DND-41 (cell line): ENCODE data around the gene VSTM2B.

Source experiments
- ATAC-seq: fragments of 200-7000 bp; cut with Tn5 transposase; 3 replicates; pipeline ENCODE4 v1.9.1; 2021; ENCODE audit warnings: low read depth; ENCODE audit not compliant: insufficient read depth
- DNase-seq: peaks from one replicate; pipeline ENCODE4 v3.0.0-alpha.2; 2020
- H2AFZ ChIP-seq: 2 replicates; pipeline ENCODE4 v1.6.0; 2012; ENCODE audit warnings: low read depth, low read length
- H3K27ac ChIP-seq: 2 replicates; pipeline ENCODE4 v1.5.1; 2012; ENCODE audit warnings: low read length, inconsistent platforms
- H3K27me3 ChIP-seq: fragments of 200-600 bp; sonication (generic); 2 replicates; pipeline ENCODE4 v1.6.0; 2012; ENCODE audit warnings: low read length, mild to moderate bottlenecking, inconsistent platforms; ENCODE audit not compliant: insufficient read depth, poor library complexity
- H3K36me3 ChIP-seq: 2 replicates; pipeline ENCODE4 v1.5.1; 2012; ENCODE audit warnings: low read length, inconsistent platforms; ENCODE audit not compliant: insufficient read depth
- H3K4me1 ChIP-seq: 2 replicates; pipeline ENCODE4 v1.5.1; 2012; ENCODE audit warnings: mild to moderate bottlenecking, low read length; ENCODE audit not compliant: insufficient read depth
- H3K4me2 ChIP-seq: 2 replicates; pipeline ENCODE4 v1.6.0; 2012; ENCODE audit warnings: mild to moderate bottlenecking, moderate library complexity, low read length, inconsistent platforms; ENCODE audit not compliant: insufficient read depth
- H3K4me3 ChIP-seq, 2 experiments: fragments of 200-600 bp in 1 of 2; shearing (Covaris generic) in 1 of 2; 2 replicates each; pipeline ENCODE4 v1.5.1; 2012 to 2016; ENCODE audit warnings: inconsistent platforms in 2 of 2, low read length in 2 of 2, mild to moderate bottlenecking in 2 of 2, low read depth in 1 of 2, moderate library complexity in 1 of 2
- H3K79me2 ChIP-seq: 2 replicates; pipeline ENCODE4 v1.6.0; 2012; ENCODE audit warnings: low read length, inconsistent platforms; ENCODE audit not compliant: insufficient read depth
- H3K9ac ChIP-seq: 2 replicates; pipeline ENCODE4 v1.6.0; 2012; ENCODE audit warnings: low read depth, mild to moderate bottlenecking, inconsistent platforms, low read length, moderate library complexity
- H3K9me3 ChIP-seq: 2 replicates; pipeline ENCODE4 v1.5.1; 2012; ENCODE audit warnings: low read length, moderate library complexity, mild to moderate bottlenecking, inconsistent platforms; ENCODE audit not compliant: insufficient read depth, severe bottlenecking
- H4K20me1 ChIP-seq: 2 replicates; pipeline ENCODE4 v1.6.0; 2012; ENCODE audit warnings: low read length; ENCODE audit not compliant: insufficient read depth
- EZH2 ChIP-seq: IDR thresholded peaks from 3 replicates; pipeline ENCODE4 v1.6.1; 2012; ENCODE audit warnings: borderline replicate concordance, low read depth, mild to moderate bottlenecking, moderate library complexity, low read length, inconsistent platforms; ENCODE audit not compliant: severe bottlenecking
- TF ChIP-seq, protein P1 (sequence below): IDR thresholded peaks from 2 replicates; pipeline ENCODE4 v1.5.1; 2012; ENCODE audit warnings: borderline replicate concordance, low read length, moderate library complexity, mild to moderate bottlenecking; ENCODE audit not compliant: poor library complexity, severe bottlenecking; ENCODE audit errors: extremely low read depth

VSTM2B gene

DNA sequence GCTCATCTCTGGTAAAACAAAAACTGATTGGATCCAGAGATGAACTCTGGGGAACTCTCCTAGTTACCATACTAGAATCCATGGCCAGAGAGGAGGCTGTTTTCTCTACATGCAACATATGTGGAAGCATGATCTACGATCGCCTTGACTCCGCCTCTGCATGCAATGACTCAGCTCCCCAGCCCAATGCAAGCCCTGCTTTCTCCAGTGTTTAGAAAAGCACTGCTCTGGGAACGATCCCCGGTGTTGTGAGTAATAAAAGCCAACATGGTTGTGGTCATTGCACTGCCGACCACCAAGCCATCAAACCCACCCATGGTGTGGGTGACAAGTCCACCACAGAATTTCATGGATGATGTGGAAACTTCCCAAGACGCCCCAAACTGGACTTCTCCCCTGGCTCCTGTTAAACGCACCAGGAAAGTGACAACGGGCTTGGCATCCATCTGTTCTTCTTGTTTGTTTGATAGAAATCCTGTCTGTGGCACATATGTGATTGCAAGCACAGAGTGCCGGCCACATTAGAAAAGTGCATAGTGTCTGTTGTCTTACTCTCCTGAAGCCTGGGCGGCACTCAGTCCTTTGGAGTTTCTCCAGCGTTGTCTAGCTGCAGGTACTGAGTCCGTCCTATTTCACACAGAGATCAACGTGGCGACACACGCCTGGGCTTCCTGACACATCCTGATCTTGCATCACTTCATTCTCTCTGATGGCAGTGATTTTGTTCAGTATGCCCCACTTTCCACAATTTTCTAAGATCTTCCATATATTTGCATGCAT is 36.4 kb upstream of the VSTM2B start:
- Histone ChIP-seq H3K9me3 (no peaks in the 10 kb centered on the region), H2AFZ (no peak overlapping the region), H3K4me3 (no peak overlapping the region), H3K27ac (no peak overlapping the region), H4K20me1 (no peaks in the 10 kb centered on the region), H3K9ac (no peak overlapping the region), H3K4me2 (no peak overlapping the region), H3K27me3 (no peaks in the 10 kb centered on the region), H3K79me2 (no peaks in the 10 kb centered on the region), H3K36me3 (no peaks in the 10 kb centered on the region), H3K4me1 (peaks cover 18% of the 10 kb centered on the region)
- no peak for TF ChIP-seq EZH2
- TF ChIP-seq, protein P1, sequence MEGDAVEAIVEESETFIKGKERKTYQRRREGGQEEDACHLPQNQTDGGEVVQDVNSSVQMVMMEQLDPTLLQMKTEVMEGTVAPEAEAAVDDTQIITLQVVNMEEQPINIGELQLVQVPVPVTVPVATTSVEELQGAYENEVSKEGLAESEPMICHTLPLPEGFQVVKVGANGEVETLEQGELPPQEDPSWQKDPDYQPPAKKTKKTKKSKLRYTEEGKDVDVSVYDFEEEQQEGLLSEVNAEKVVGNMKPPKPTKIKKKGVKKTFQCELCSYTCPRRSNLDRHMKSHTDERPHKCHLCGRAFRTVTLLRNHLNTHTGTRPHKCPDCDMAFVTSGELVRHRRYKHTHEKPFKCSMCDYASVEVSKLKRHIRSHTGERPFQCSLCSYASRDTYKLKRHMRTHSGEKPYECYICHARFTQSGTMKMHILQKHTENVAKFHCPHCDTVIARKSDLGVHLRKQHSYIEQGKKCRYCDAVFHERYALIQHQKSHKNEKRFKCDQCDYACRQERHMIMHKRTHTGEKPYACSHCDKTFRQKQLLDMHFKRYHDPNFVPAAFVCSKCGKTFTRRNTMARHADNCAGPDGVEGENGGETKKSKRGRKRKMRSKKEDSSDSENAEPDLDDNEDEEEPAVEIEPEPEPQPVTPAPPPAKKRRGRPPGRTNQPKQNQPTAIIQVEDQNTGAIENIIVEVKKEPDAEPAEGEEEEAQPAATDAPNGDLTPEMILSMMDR = no peak
- DNase-seq (no peak), ATAC-seq (no peak)

DNA sequence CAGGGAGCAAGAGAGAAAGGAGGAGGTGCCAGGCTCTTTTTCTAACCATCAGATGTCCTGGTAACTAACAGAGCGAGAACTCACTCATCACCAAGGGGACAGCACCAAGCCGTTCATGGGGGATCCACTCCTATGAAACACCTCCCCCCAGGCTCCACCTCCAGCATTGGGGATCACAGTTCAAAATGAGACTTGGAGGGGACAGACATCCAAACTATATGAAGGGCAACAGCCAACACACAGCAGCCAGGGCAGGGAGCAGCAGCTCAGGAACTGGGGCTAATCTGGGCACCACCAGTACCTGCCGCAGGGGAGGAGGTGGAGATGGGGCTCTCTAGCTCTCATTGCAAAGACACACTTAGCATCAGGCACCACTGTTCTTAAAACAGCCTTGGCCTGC is 34.3 kb upstream of the VSTM2B start:
- H3K9ac ChIP-seq = no peak overlapping the region
- no peak overlapping the region for H2AFZ ChIP-seq
- H4K20me1 ChIP-seq = no peaks in the 10 kb centered on the region
- H3K9me3 ChIP-seq = no peaks in the 10 kb centered on the region
- H3K79me2 ChIP-seq = no peaks in the 10 kb centered on the region
- H3K36me3 ChIP-seq = no peaks in the 10 kb centered on the region
- no peak for DNase-seq
- H3K4me1 ChIP-seq = peaks cover 18% of the 10 kb centered on the region
- no peaks in the 10 kb centered on the region for H3K27me3 ChIP-seq
- no peak overlapping the region for H3K4me2 ChIP-seq
- TF ChIP-seq, protein P1 = no peak
- TF ChIP-seq EZH2 = no peak
- no peak overlapping the region for H3K4me3 ChIP-seq
- no peak overlapping the region for H3K27ac ChIP-seq
- ATAC-seq = no peak

DNA sequence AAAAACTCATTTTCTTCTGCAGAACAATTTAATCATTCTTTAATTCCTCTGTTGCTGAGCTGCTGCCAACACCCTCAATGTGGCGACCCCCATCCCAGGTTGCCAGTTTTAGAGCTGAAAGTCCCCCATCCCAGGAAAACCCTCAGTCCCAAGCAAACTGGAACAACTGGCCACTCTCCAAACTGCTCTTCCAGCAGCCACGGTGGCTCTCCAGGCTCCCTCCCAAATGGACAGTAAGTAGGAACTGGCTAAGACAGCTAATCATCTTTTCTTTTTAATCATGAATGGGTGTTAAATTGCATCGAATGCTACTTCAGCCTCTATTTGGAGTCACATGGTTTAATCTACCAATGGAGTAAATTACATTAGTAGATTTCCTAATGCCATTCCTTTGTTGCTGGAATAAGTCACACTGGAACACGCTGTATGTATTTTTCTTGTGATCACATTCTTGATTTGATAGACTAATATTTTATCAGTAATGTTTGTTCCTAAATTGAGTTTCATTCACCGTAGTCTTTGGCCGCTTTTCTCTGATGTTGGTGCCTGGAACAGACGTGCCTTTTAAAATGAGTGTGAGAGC is 33.7 kb upstream of the VSTM2B start:
- no peaks in the 10 kb centered on the region for H3K9me3 ChIP-seq
- no peak overlapping the region for H3K27ac ChIP-seq
- ATAC-seq (no peak), DNase-seq (no peak)
- H3K4me1 ChIP-seq = peaks cover 14% of the 10 kb centered on the region
- H3K9ac ChIP-seq = no peak overlapping the region
- H3K27me3 ChIP-seq = no peaks in the 10 kb centered on the region
- H3K4me3 ChIP-seq = no peak overlapping the region
- TF ChIP-seq, protein P1 = no peak
- TF ChIP-seq EZH2 = no peak
- no peaks in the 10 kb centered on the region for H3K79me2 ChIP-seq
- no peaks in the 10 kb centered on the region for H3K36me3 ChIP-seq
- no peak overlapping the region for H3K4me2 ChIP-seq
- no peak overlapping the region for H2AFZ ChIP-seq
- no peaks in the 10 kb centered on the region for H4K20me1 ChIP-seq
